Right atrium auricular region (tissue), 2 donors: ENCODE results near the gene ZMIZ2. TPM values are rescaled to one million over a fixed set of nuclear protein-coding genes. Genes with fewer than 3 reads are reported as not detected.
A peak's percentile ranks its signal among the peaks of the same experiment; 100 is the strongest.

Experiments
- DNase-seq: peaks from one replicate; pipeline ENCODE4 v3.0.0-alpha.2; 2019; ENCODE audit warnings: low spot score
- H3K27ac ChIP-seq, 2 donors: fragments of 200-600 bp; sonication (generic); 1 replicate in 1 of 2; 2 replicates in 1 of 2; pipeline ENCODE4 v1.5.1; 2016 to 2019
- H3K27me3 ChIP-seq, 2 donors: fragments of 200-600 bp; sonication (generic); one replicate each; pipeline versions ENCODE4 v1.5.1 to v1.6.0; 2017 to 2019
- H3K36me3 ChIP-seq: fragments of 200-600 bp; sonication (generic); one replicate; pipeline ENCODE4 v1.5.1; 2016
- H3K4me1 ChIP-seq, 2 donors: fragments of 200-600 bp; sonication (generic); one replicate each; pipeline versions ENCODE4 v1.5.1 to v1.6.0; 2017 to 2019
- H3K4me3 ChIP-seq, 2 donors: fragments of 200-600 bp; sonication (generic); 1 replicate in 1 of 2; 2 replicates in 1 of 2; pipeline ENCODE4 v1.5.1; 2017 to 2019; ENCODE audit warnings: mild to moderate bottlenecking in 1 of 2, moderate library complexity in 1 of 2
- H3K9me3 ChIP-seq, 2 donors: fragments of 200-600 bp; sonication (generic); one replicate each; pipeline ENCODE4 v1.5.1; 2019
- total RNA-seq, 2 donors: library from RNA; depleted of rRNA; stranded (reverse); fragments of >200 nt; gene quantifications; one replicate each; pipeline ENCODE4 v1.1.0, GENCODE V29; 2016
- TF ChIP-seq, protein P1 (sequence below), 2 donors: fragments of 200-600 bp; sonication (generic); IDR thresholded peaks; one replicate each; pipeline ENCODE4 v1.5.1; 2019; ENCODE audit warnings: antibody characterized with exemption in 2 of 2

Gene ZMIZ2
- total RNA-seq, 2 donors from 2014 or later = 14.1 to 21.3 TPM

DNA sequence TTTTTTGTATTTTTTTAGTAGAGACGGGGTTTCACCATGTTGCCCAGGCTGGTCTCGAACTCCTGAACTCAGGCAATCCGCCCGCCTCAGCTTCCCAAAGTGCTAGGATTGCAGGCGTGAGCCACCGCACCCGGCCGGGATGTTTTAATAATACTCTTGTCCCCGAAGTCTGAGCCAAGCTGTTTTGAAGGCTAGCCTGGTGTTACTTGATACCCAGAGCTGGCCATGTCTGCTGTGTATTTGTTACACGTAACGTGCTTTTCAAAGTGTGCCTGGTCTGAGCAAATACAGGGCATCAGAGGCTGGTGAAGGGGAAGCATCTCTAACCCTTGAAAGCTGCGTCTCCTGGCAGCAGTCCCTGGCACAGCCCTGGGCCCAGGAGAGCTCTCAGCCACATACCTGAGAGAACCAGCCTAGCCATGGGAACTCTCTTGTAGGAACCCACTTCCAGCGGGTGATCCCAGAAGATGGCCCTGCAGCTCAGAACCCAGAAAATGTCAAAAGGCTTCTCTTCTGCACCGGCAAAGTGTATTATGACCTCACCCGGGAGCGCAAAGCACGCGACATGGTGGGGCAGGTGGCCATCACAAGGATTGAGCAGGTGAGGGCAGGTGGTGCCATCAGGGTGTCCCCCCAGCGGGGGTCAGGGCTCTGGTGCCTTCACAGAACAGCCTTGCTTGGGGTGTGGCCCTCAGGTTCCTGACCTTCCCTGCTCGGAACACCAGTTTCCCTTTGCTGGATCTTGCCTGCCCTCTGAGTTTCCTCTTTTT is 41.7 kb upstream of the ZMIZ2 start:
- peak overlapping the region; percentile 35 to 68 for H3K27ac ChIP-seq
- no peaks in the 10 kb centered on the region for H3K27me3 ChIP-seq
- TF ChIP-seq, protein P1, sequence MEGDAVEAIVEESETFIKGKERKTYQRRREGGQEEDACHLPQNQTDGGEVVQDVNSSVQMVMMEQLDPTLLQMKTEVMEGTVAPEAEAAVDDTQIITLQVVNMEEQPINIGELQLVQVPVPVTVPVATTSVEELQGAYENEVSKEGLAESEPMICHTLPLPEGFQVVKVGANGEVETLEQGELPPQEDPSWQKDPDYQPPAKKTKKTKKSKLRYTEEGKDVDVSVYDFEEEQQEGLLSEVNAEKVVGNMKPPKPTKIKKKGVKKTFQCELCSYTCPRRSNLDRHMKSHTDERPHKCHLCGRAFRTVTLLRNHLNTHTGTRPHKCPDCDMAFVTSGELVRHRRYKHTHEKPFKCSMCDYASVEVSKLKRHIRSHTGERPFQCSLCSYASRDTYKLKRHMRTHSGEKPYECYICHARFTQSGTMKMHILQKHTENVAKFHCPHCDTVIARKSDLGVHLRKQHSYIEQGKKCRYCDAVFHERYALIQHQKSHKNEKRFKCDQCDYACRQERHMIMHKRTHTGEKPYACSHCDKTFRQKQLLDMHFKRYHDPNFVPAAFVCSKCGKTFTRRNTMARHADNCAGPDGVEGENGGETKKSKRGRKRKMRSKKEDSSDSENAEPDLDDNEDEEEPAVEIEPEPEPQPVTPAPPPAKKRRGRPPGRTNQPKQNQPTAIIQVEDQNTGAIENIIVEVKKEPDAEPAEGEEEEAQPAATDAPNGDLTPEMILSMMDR (IDR thresholded peaks at IDR 0.05) = no peak
- H3K9me3 ChIP-seq = no peaks in the 10 kb centered on the region
- H3K36me3 ChIP-seq = peaks cover 44% of the 10 kb centered on the region
- no peak for DNase-seq
- no peak overlapping the region for H3K4me3 ChIP-seq
- peaks cover 0 to 4% of the 10 kb centered on the region in 2 donors for H3K4me1 ChIP-seq

DNA sequence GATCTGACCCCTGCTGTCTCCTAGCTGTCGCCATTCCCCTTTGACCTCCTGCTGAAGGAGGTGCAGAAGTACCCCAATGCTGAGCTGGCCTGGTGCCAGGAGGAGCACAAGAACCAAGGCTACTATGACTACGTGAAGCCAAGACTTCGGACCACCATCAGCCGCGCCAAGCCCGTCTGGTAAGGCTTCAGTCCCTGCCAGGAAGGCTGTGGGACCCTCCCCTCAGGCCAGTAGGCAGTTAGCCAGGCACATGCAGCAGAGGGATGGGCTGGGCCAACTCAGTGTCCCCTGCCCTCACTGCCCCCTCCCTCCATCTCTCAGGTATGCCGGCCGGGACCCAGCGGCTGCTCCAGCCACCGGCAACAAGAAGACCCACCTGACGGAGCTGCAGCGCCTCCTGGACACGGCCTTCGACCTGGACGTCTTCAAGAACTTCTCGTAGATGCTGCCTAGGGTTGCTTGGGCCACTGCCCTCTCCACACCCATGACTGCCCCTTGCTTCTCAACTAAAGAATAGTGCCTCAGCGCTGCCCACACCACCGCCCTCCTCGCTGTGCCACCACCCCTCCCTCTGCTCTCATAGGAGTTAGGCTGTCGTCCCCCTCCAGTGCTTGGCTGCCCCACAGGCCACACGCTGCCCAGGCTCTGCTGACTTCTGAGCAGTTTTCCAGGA is 41.0 kb upstream of the ZMIZ2 start:
- Histone ChIP-seq H3K4me3 (no peak overlapping the region), H3K36me3 (peaks cover 37% of the 10 kb centered on the region), H3K27ac (peak overlapping the region; percentile 35 to 68), H3K27me3 (no peaks in the 10 kb centered on the region), H3K4me1 (no peaks in the 10 kb centered on the region), H3K9me3 (no peaks in the 10 kb centered on the region)
- DNase-seq = no peak
- TF ChIP-seq, protein P1 (IDR thresholded peaks at IDR 0.05) = no peak

DNA sequence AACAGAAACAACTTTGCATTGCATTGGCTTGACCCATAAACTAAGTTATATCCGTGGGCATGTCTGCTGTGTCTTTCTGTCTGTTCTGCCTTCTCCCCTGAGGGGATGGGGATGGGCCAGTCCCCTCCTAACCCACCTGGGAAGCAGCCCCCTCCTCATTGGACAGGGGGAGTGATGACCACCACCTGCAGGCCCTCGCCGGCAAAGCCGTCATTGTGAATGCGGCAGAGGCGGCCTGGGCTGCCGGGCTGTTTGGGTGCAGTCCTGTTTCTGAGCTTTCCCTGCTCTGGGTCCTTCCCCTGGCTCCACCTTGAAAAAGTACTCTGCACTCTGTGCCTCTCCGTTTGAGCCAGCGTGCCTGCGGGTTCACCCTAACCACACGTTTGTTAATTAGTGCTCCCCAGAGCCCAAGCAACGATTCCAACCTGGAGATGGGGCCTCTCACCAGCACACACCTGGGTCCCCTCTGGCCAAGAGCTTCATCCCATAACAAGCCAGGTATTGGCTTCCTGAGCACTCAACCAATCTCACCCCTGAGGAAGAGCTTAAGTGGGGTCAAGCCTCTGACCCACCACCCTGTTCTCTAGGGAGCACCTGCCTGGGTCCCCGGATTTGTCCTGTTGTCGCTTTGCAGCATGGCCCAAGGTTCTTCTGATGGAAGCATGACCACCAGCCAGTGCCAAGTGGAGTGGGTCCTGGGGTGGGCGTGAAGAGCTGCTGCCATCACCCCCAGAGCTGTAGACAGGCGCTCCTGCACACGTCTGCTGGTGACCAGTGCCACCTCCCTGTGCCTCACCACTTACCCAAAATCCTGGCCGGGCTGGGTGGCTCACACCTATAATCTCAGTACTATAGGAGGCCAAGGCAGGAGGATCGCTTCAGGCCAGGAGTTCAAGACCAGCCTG is 39.4 kb upstream of the ZMIZ2 start:
- Histone ChIP-seq H3K4me1 (peaks cover 0 to 10% of the 10 kb centered on the region in 2 donors), H3K4me3 (no peak overlapping the region), H3K36me3 (peaks cover 31% of the 10 kb centered on the region), H3K27ac (no peak overlapping the region), H3K9me3 (no peaks in the 10 kb centered on the region), H3K27me3 (no peaks in the 10 kb centered on the region)
- TF ChIP-seq, protein P1 (IDR thresholded peaks at IDR 0.05) = no peak
- DNase-seq = no peak

DNA sequence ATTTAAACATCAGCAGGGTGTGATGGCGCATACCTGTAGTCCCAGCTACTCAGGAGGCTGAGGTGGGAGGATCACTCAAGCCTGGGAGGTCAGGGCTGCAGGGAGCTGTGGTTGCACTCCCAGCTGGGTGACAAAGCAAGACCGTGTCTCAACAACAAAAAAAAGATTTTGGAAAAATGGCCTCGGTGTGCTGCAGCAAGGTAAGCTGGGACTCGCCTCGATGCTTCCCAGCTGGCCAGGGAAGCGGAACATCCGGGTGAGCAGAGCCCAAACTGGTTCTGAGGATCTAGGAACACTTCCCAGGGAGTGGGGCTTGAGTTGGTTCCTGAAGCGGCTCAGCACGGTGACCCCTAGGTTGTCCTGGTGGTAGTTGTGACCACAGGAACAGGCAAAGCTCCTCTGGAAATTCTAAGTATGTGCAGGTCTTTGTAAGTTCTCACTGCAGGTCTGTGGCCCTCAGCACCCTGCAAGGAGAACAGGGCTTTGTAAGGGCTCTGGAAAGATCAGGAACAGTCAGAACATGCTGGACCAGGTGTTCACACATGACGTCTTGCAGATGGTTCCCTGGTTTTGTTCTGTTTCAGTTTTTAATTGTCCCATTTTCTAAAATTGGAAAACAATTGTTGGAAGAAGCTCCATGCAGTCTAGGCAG is 38.6 kb upstream of the ZMIZ2 start:
- H3K4me3 ChIP-seq = no peak overlapping the region
- H3K4me1 ChIP-seq = peaks cover 0 to 16% of the 10 kb centered on the region in 2 donors
- TF ChIP-seq, protein P1 (IDR thresholded peaks at IDR 0.05) = no peak
- no peaks in the 10 kb centered on the region for H3K27me3 ChIP-seq
- H3K9me3 ChIP-seq = no peaks in the 10 kb centered on the region
- peaks cover 31% of the 10 kb centered on the region for H3K36me3 ChIP-seq
- DNase-seq = no peak
- H3K27ac ChIP-seq = peak overlapping the region in 1 of 2 donors; percentile 21

DNA sequence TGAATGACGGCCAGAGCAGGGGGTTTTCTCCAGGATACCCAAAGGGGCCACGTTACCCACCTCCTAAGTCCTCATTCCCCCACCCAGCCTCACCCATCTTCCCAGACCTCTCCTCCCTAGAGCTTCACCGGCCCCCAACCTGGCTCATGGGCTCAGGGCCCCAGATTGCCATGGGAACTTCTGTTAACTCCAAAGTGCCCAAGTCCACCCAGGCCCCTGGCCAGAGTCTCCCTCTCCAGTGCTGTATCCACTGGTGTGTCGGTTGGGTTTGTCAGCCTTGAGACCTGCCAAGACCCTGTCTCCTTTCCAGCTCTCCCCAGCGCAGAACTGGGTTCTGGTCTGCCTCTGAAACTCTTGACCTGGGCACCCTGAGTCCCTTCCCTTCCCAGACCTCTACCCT is 37.1 kb upstream of the ZMIZ2 start:
- peaks cover 31% of the 10 kb centered on the region for H3K36me3 ChIP-seq
- no peak for DNase-seq
- H3K27ac ChIP-seq = peak overlapping the region; percentile 55 to 58
- no peak overlapping the region for H3K4me3 ChIP-seq
- no peaks in the 10 kb centered on the region for H3K27me3 ChIP-seq
- TF ChIP-seq, protein P1 (IDR thresholded peaks at IDR 0.05) = no peak
- no peaks in the 10 kb centered on the region for H3K9me3 ChIP-seq
- H3K4me1 ChIP-seq = peaks cover 0 to 16% of the 10 kb centered on the region in 2 donors
